GM23338 (cell line): Measurements from ENCODE around the gene PRDX3. TPM values are rescaled to one million over a fixed set of nuclear protein-coding genes. Genes with fewer than 3 reads are reported as not detected.

Experiments used
- ATAC-seq: fragments of 200-7000 bp; cut with Tn5 transposase; 3 replicates; pipeline ENCODE4 v1.9.1; 2020
- DNase-seq: peaks from one replicate; pipeline ENCODE4 v3.0.0-alpha.2; 2015; ENCODE audit warnings: low spot score
- H2AFZ ChIP-seq: fragments of 200-600 bp; sonication (generic); 2 replicates; pipeline ENCODE4 v1.8.0; 2016; ENCODE audit warnings: antibody characterized with exemption, mild to moderate bottlenecking, moderate library complexity
- H3F3A ChIP-seq: fragments of 200-600 bp; sonication (generic); replicated peaks from 2 replicates; pipeline ENCODE4 v1.8.0; 2017; ENCODE audit warnings: antibody characterized with exemption, mixed run types, low read depth
- H3K27ac ChIP-seq: fragments of 200-600 bp; sonication (generic); 2 replicates; pipeline ENCODE4 v1.6.1; 2016; ENCODE audit warnings: low read depth
- H3K27me3 ChIP-seq: fragments of 200-600 bp; sonication (generic); 2 replicates; pipeline ENCODE4 v1.8.0; 2016; ENCODE audit warnings: mild to moderate bottlenecking, mixed run types, moderate library complexity; ENCODE audit not compliant: insufficient read depth
- H3K36me3 ChIP-seq: fragments of 200-600 bp; sonication (generic); 2 replicates; pipeline ENCODE4 v1.8.0; 2016; ENCODE audit warnings: mild to moderate bottlenecking; ENCODE audit not compliant: insufficient read depth
- H3K4me1 ChIP-seq: fragments of 200-600 bp; sonication (generic); 2 replicates; pipeline ENCODE4 v1.8.0; 2016; ENCODE audit warnings: mild to moderate bottlenecking, moderate library complexity; ENCODE audit not compliant: insufficient read depth
- H3K4me2 ChIP-seq: fragments of 200-600 bp; sonication (generic); 2 replicates; pipeline ENCODE4 v1.7.1; 2017; ENCODE audit warnings: mixed run types
- H3K4me3 ChIP-seq: fragments of 200-600 bp; sonication (generic); 2 replicates; pipeline ENCODE4 v1.6.1; 2016; ENCODE audit warnings: mixed run types
- H3K79me2 ChIP-seq: fragments of 200-600 bp; sonication (generic); replicated peaks from 2 replicates; pipeline ENCODE4 v1.8.0; 2017; ENCODE audit warnings: mild to moderate bottlenecking; ENCODE audit not compliant: insufficient read depth
- H3K9me2 ChIP-seq: fragments of 200-600 bp; sonication (generic); 2 replicates; pipeline ENCODE4 v1.8.0; 2017; ENCODE audit not compliant: insufficient read depth
- H4K20me1 ChIP-seq: fragments of 200-600 bp; sonication (generic); replicated peaks from 2 replicates; pipeline ENCODE4 v1.8.0; 2017; ENCODE audit warnings: mild to moderate bottlenecking; ENCODE audit not compliant: insufficient read depth
- H3K27ac Mint-ChIP-seq: 2 replicates; pipeline ENCODE4 v1.8.0; 2020; ENCODE audit warnings: inconsistent platforms, mild to moderate bottlenecking, moderate library complexity, mixed read lengths
- H3K27me3 Mint-ChIP-seq: 3 replicates; pipeline ENCODE4 v1.8.0; 2022; ENCODE audit warnings: low read depth, mild to moderate bottlenecking, moderate library complexity, mixed read lengths, inconsistent platforms; ENCODE audit not compliant: insufficient read depth, poor library complexity
- H3K36me3 Mint-ChIP-seq: 3 replicates; pipeline ENCODE4 v1.8.0; 2021; ENCODE audit warnings: low read depth, mild to moderate bottlenecking, inconsistent platforms, moderate library complexity, mixed read lengths
- H3K4me1 Mint-ChIP-seq: 3 replicates; pipeline ENCODE4 v1.8.0; 2020; ENCODE audit warnings: mild to moderate bottlenecking, inconsistent platforms, mixed read lengths
- H3K4me3 Mint-ChIP-seq: 3 replicates; pipeline ENCODE4 v1.8.0; 2021; ENCODE audit warnings: moderate library complexity, mild to moderate bottlenecking, inconsistent platforms, mixed read lengths
- H3K9me3 Mint-ChIP-seq: 3 replicates; pipeline ENCODE4 v1.8.0; 2020; ENCODE audit warnings: moderate library complexity, mild to moderate bottlenecking, inconsistent platforms, mixed read lengths
- CREB1 ChIP-seq: fragments of 250-450 bp; sonication (Bioruptor Pico); IDR thresholded peaks from 2 replicates; pipeline ENCODE4 v1.5.0; 2020; ENCODE audit warnings: low read depth, mild to moderate bottlenecking, moderate library complexity
- CTCF ChIP-seq, 2 experiments: fragments of 200-600 bp in 1 of 2; sonication (generic) in 1 of 2; conservative IDR thresholded peaks; 2 replicates each; pipeline versions ENCODE4 v1.5.1 to v1.6.1; 2016 to 2017; ENCODE audit warnings: antibody characterized with exemption in 2 of 2, low read depth in 2 of 2, mild to moderate bottlenecking in 2 of 2, moderate library complexity in 1 of 2
- ETS1 ChIP-seq: IDR thresholded peaks from 2 replicates; pipeline ENCODE4 v1.6.1; 2016; ENCODE audit warnings: antibody characterized with exemption
- EZH2 ChIP-seq: fragments of 200-600 bp; sonication (generic); IDR thresholded peaks from one replicate; pipeline ENCODE4 v1.8.0; 2017; ENCODE audit warnings: antibody characterized with exemption, mild to moderate bottlenecking, low read depth; ENCODE audit not compliant: unreplicated experiment
- EZH2phosphoT487 ChIP-seq: fragments of 200-600 bp; sonication (generic); IDR thresholded peaks from one replicate; pipeline ENCODE4 v1.8.1; 2018; ENCODE audit warnings: antibody characterized with exemption; ENCODE audit not compliant: unreplicated experiment
- JUNB ChIP-seq: IDR thresholded peaks from one replicate; pipeline ENCODE4 v1.6.1; 2016; ENCODE audit warnings: antibody characterized with exemption; ENCODE audit not compliant: unreplicated experiment
- NANOG ChIP-seq: IDR thresholded peaks from 2 replicates; pipeline ENCODE4 v1.6.1; 2016; ENCODE audit warnings: antibody characterized with exemption, borderline replicate concordance
- POLR2AphosphoS5 ChIP-seq: IDR thresholded peaks from 2 replicates; pipeline ENCODE4 v1.6.1; 2016; ENCODE audit warnings: antibody characterized with exemption, low read depth
- REST ChIP-seq: IDR thresholded peaks from one replicate; pipeline ENCODE4 v1.6.1; 2018; ENCODE audit warnings: antibody characterized with exemption; ENCODE audit not compliant: unreplicated experiment
- STAT1 ChIP-seq: IDR thresholded peaks from one replicate; pipeline ENCODE4 v1.6.1; 2016; ENCODE audit warnings: antibody characterized with exemption; ENCODE audit not compliant: unreplicated experiment
- ZNF114 ChIP-seq: fragments of 250-450 bp; sonication (Bioruptor Pico); IDR thresholded peaks from 2 replicates; pipeline ENCODE4 v1.5.0; 2020; ENCODE audit warnings: mild to moderate bottlenecking, moderate library complexity
- ZNF331 ChIP-seq: fragments of 250-450 bp; sonication (Bioruptor Pico); IDR thresholded peaks from 2 replicates; pipeline ENCODE4 v1.5.0; 2020; ENCODE audit warnings: low read depth, mild to moderate bottlenecking, moderate library complexity
- ZNF462 ChIP-seq: fragments of 250-450 bp; sonication (Bioruptor Pico); IDR thresholded peaks from 2 replicates; pipeline ENCODE4 v1.5.0; 2020; ENCODE audit warnings: mild to moderate bottlenecking, moderate library complexity
- polyA plus RNA-seq: library from polyadenylated mRNA; unstranded; fragments of >200 nt; fragmentation: Nextera tagmentation; extraction: Ambion mirVana; gene quantifications from 2 replicates; pipeline ENCODE4 v1.2.1, GENCODE V29; 2016
- total RNA-seq: library from RNA; depleted of rRNA; stranded (reverse); fragments of >200 nt; shearing (Covaris generic); gene quantifications from 2 replicates; pipeline ENCODE4 v1.2.3, GENCODE V29; 2014

Gene PRDX3
- total and polyA plus RNA-seq, 2 experiments from 2014 or later, result 275 to 285 TPM

GRCh38 chr10:119129721-119130120 is 48.9 kb downstream of the PRDX3 start:
- no peak overlapping the region for H3K27ac Mint-ChIP-seq
- H3K36me3 ChIP-seq, result peaks cover 32% of the 10 kb centered on the region
- no peak overlapping the region for H3K4me2 ChIP-seq
- TF ChIP-seq EZH2phosphoT487 (no peak), STAT1 (no peak), CTCF (conservative IDR thresholded peaks at IDR 0.05; ENCODE audit: low read depth in 2 of 2) (no peak), NANOG (no peak), POLR2AphosphoS5 (no peak), ETS1 (no peak), ZNF462 (CRISPR knock-in tag) (no peak), EZH2 (no peak), CREB1 (no peak), REST (no peak), JUNB (no peak), ZNF331 (CRISPR knock-in tag) (no peak), ZNF114 (CRISPR knock-in tag) (no peak)
- H3K4me3 ChIP-seq, result no peak overlapping the region
- H3K27me3 ChIP-seq, result no peaks in the 10 kb centered on the region
- ATAC-seq (no peak), DNase-seq (no peak)
- H3K4me3 Mint-ChIP-seq, result no peak overlapping the region
- H3F3A ChIP-seq, result no peaks in the 10 kb centered on the region
- no peak overlapping the region for H3K27ac ChIP-seq
- no peaks in the 10 kb centered on the region; the same call in 2 of the 3 replicates for H3K9me3 Mint-ChIP-seq
- H3K36me3 Mint-ChIP-seq, result peaks cover 62% of the 10 kb centered on the region
- H3K4me1 ChIP-seq, result no peaks in the 10 kb centered on the region
- H2AFZ ChIP-seq, result no peak overlapping the region
- H3K79me2 ChIP-seq, result no peaks in the 10 kb centered on the region
- no peaks in the 10 kb centered on the region for H3K9me2 ChIP-seq
- H3K27me3 Mint-ChIP-seq, result no peaks in the 10 kb centered on the region
- H4K20me1 ChIP-seq, result 0 out of 2 replicates have a peak, but pooled peaks cover 5% of the 10 kb centered on the region
- no peaks in the 10 kb centered on the region for H3K4me1 Mint-ChIP-seq
